Stimulated activated CD4-positive, alpha-beta T cell treated with anti-CD3 and anti-CD28 coated beads, Interleukin-2, amount 100 ng/mL, for 24 hours (primary cell): ENCODE measurements around the gene TGFBR3.
"Not testable (repeated sequence)": the region's sequence is repeated elsewhere in the genome, so short reads cannot be mapped to it uniquely, and the experiment has no call there.

ENCODE experiments used
- DNase-seq, 2 donors: peaks; one replicate each; pipeline ENCODE4 v3.0.0-alpha.2; 2020

Gene TGFBR3

GRCh38 chr1:91846007-91846638, 39.8 kb downstream of the TGFBR3 start:
- DNase-seq = no peak

- no peak for DNase-seq
Observed at GRCh38 chr1:91844862-91845528, 41.0 kb downstream of the TGFBR3 start.

GRCh38 chr1:91843843-91844242, 42.1 kb downstream of the TGFBR3 start:
- DNase-seq = no peak

GRCh38 chr1:91842563-91842962, 43.4 kb downstream of the TGFBR3 start:
- DNase-seq = no peak

- no peak for DNase-seq
Observed at GRCh38 chr1:91842056-91842455, 43.9 kb downstream of the TGFBR3 start.

- not testable (repeated sequence) for DNase-seq
Observed at GRCh38 chr1:91840276-91840675, 45.7 kb downstream of the TGFBR3 start.

- DNase-seq = no peak
Observed at GRCh38 chr1:91836331-91837040, 49.5 kb downstream of the TGFBR3 start.

GRCh38 chr1:91835087-91835521, 50.8 kb downstream of the TGFBR3 start:
- no peak for DNase-seq

- DNase-seq = not testable (repeated sequence)
Observed at GRCh38 chr1:91834549-91834948, 51.4 kb downstream of the TGFBR3 start.

- no peak for DNase-seq
Observed at GRCh38 chr1:91833946-91834345, 52.0 kb downstream of the TGFBR3 start.

- no peak for DNase-seq
Observed at GRCh38 chr1:91831132-91831930, 54.6 kb downstream of the TGFBR3 start.

- DNase-seq = no peak
Observed at GRCh38 chr1:91830242-91831131, 55.5 kb downstream of the TGFBR3 start.

GRCh38 chr1:91829293-91830153, 56.4 kb downstream of the TGFBR3 start:
- DNase-seq = no peak

- DNase-seq = no peak
Observed at GRCh38 chr1:91828583-91829281, 57.2 kb downstream of the TGFBR3 start.

GRCh38 chr1:91827459-91828321, 58.3 kb downstream of the TGFBR3 start:
- no peak for DNase-seq

GRCh38 chr1:91827087-91827458, 58.9 kb downstream of the TGFBR3 start:
- DNase-seq = no peak

- DNase-seq = no peak
Observed at GRCh38 chr1:91826649-91827048, 59.3 kb downstream of the TGFBR3 start.

GRCh38 chr1:91826248-91826647, 59.7 kb downstream of the TGFBR3 start:
- no peak for DNase-seq

GRCh38 chr1:91821126-91821868, 64.7 kb downstream of the TGFBR3 start:
- DNase-seq = no peak
